Keratinocyte (primary cell): Measurements from ENCODE around the gene CYP2S1. TPM values are rescaled to one million over a fixed set of nuclear protein-coding genes. Genes with fewer than 3 reads are reported as not detected.
"Not testable (repeated sequence)": the region's sequence is repeated elsewhere in the genome, so short reads cannot be mapped to it uniquely, and the experiment has no call there.

Experiments used
- DNase-seq: peaks from one replicate; pipeline ENCODE4 v3.0.0-alpha.2; 2011; ENCODE audit warnings: low read depth, missing footprints, low spot score
- FAIRE-seq: peaks from 2 replicates; lab custom pipeline; 2011; peaks lifted over from hg19 to GRCh38; lab: Jason Lieb, UNC
- H2AFZ ChIP-seq: 2 replicates; pipeline ENCODE4 v1.6.0; 2012; ENCODE audit warnings: low read length, control low read depth, inconsistent platforms; ENCODE audit not compliant: control insufficient read depth
- H3K27ac ChIP-seq: 2 replicates; pipeline ENCODE4 v1.5.1; 2011; ENCODE audit warnings: low read length; ENCODE audit not compliant: control insufficient read depth, insufficient read depth
- H3K27me3 ChIP-seq: 3 replicates; pipeline ENCODE4 v1.6.0; 2011; ENCODE audit warnings: low read length; ENCODE audit not compliant: control insufficient read depth, insufficient read depth; ENCODE audit errors: extremely low read depth
- H3K36me3 ChIP-seq, 2 experiments: 2 replicates in 1 of 2; 3 replicates in 1 of 2; pipeline ENCODE4 v1.5.1; 2011; ENCODE audit warnings: low read length in 2 of 2, mild to moderate bottlenecking in 1 of 2; ENCODE audit not compliant: control insufficient read depth in 2 of 2, insufficient read depth in 2 of 2; ENCODE audit errors: extremely low read depth in 1 of 2
- H3K4me1 ChIP-seq: 3 replicates; pipeline ENCODE4 v1.5.1; 2011; ENCODE audit warnings: low read length; ENCODE audit not compliant: control insufficient read depth, insufficient read depth; ENCODE audit errors: extremely low read depth
- H3K4me2 ChIP-seq: 3 replicates; pipeline ENCODE4 v1.6.0; 2011; ENCODE audit warnings: low read depth, low read length; ENCODE audit not compliant: control insufficient read depth, insufficient read depth; ENCODE audit errors: extremely low read depth
- H3K4me3 ChIP-seq, 3 experiments: fragments of 200-600 bp in 1 of 3; sonication (generic) in 1 of 3; 2 replicates in 2 of 3; 3 replicates in 1 of 3; pipeline ENCODE4 v1.5.1; 2011 to 2016; ENCODE audit warnings: low read length in 3 of 3, mild to moderate bottlenecking in 3 of 3, control low read depth in 2 of 3, inconsistent platforms in 1 of 3, low read depth in 1 of 3, mixed read lengths in 1 of 3, mixed run types in 1 of 3, moderate library complexity in 1 of 3; ENCODE audit not compliant: control insufficient read depth in 2 of 3, insufficient read depth in 2 of 3; ENCODE audit errors: extremely low read depth in 1 of 3
- H3K79me2 ChIP-seq: 2 replicates; pipeline ENCODE4 v1.6.0; 2012; ENCODE audit warnings: low read length; ENCODE audit not compliant: control insufficient read depth, insufficient read depth
- H3K9ac ChIP-seq: 3 replicates; pipeline ENCODE4 v1.6.0; 2011; ENCODE audit warnings: low read length; ENCODE audit not compliant: control insufficient read depth, insufficient read depth; ENCODE audit errors: extremely low read depth
- H3K9me1 ChIP-seq: 3 replicates; pipeline ENCODE4 v1.6.0; 2011; ENCODE audit warnings: low read length; ENCODE audit not compliant: control insufficient read depth, insufficient read depth; ENCODE audit errors: extremely low read depth
- H3K9me3 ChIP-seq: 2 replicates; pipeline ENCODE4 v1.5.1; 2012; ENCODE audit warnings: low read depth, low read length; ENCODE audit not compliant: control insufficient read depth
- H4K20me1 ChIP-seq: 3 replicates; pipeline ENCODE4 v1.6.0; 2011; ENCODE audit warnings: low read length; ENCODE audit not compliant: control insufficient read depth, insufficient read depth; ENCODE audit errors: extremely low read depth
- CTCF ChIP-seq, 3 experiments: IDR thresholded peaks in 1 of 3; conservative IDR thresholded peaks in 1 of 3; optimal IDR thresholded peaks in 1 of 3; 2 replicates in 2 of 3; 3 replicates in 1 of 3; pipeline versions ENCODE3 to v1.5.1; 2011; ENCODE audit warnings: low read length in 3 of 3, mild to moderate bottlenecking in 3 of 3, moderate library complexity in 2 of 3, control low read depth in 1 of 3, inconsistent platforms in 1 of 3; ENCODE audit not compliant: insufficient read depth in 2 of 3; ENCODE audit errors: extremely low read depth in 1 of 3
- EZH2 ChIP-seq: IDR thresholded peaks from one replicate; pipeline ENCODE4 v1.6.1; 2012; ENCODE audit warnings: inconsistent platforms, mild to moderate bottlenecking, low read length, moderate library complexity
- dilution Hi-C: fragments of 300-500 bp; cut with MboI; formaldehyde crosslinking; loops from one replicate; pipeline ENCODE4 v1.7.0; 2020; ENCODE audit warnings: low sequenced_read_pairs; ENCODE audit not compliant: extremely low pct_ligation_motif_present
- polyA plus RNA-seq, 5 experiments: library from polyadenylated mRNA; depleted of rRNA in 3 of 5; stranded (reverse) in 3 of 5; stranded (forward) in 1 of 5; unstranded in 1 of 5; fragments of >200 nt; gene quantifications; 1 replicate in 1 of 5; 2 replicates in 3 of 5; 3 replicates in 1 of 5; pipeline versions ENCODE4 v1.2.1 to v1.2.3, GENCODE V29; 2011 to 2012; ENCODE audit warnings: missing spikeins in 2 of 5, low read depth in 1 of 5, low replicate concordance in 1 of 5

The CYP2S1 gene
- polyA plus RNA-seq, 1 donor (not counting 4 experiments of a cell fraction or from before 2014, with no cell fraction given), result 4.9 TPM

DNA sequence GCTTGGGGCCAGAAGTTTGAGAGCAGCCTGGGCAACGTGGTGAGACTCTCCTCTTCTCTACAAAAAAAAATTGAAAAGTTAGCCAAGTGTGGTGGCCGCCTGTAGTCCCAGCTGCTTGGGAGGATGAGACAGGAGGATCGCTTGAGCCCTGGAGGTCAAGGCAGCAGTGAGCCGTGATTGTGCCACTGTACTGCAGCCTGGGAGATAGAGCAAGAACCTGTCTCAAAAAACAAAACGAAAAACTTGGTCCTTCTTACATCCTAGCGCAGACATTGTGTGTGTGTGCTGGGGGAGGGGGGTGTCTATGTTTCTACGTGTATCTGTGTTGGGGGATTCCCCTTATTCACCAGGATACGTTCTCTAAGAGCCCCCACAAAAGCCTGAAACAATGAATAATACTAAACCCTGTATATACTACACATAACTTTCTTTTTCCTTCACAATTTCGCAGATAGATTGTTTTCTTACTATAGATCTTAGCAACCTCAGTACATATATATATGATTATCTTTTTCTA is 33.9 kb downstream of the CYP2S1 start:
- peak overlapping the region; percentile 96 for H3K27ac ChIP-seq
- H4K20me1 ChIP-seq, result no peaks in the 10 kb centered on the region
- peaks cover 42% of the 10 kb centered on the region for H3K4me1 ChIP-seq
- no peak overlapping the region for H3K4me3 ChIP-seq
- peaks cover 7% of the 10 kb centered on the region for H3K79me2 ChIP-seq
- H3K4me2 ChIP-seq, result peak overlapping the region; percentile 82
- TF ChIP-seq EZH2 (no peak), CTCF (optimal IDR thresholded peaks at IDR 0.05 in 1 of 3, IDR thresholded peaks at IDR 0.05 in 1 of 3, conservative IDR thresholded peaks at IDR 0.05 in 1 of 3; ENCODE audit: extremely low read depth in 1 of 3, insufficient read depth in 2 of 3, low read length in 3 of 3) (no peak)
- dilution Hi-C loops, result no loop called here
- no peaks in the 10 kb centered on the region for H3K9me3 ChIP-seq
- H3K27me3 ChIP-seq, result no peaks in the 10 kb centered on the region
- no peak overlapping the region for H2AFZ ChIP-seq
- peaks cover 1 to 40% of the 10 kb centered on the region in 2 experiments for H3K36me3 ChIP-seq
- H3K9me1 ChIP-seq, result peaks cover 6% of the 10 kb centered on the region
- H3K9ac ChIP-seq, result peak overlapping the region; percentile 83
- DNase-seq (no peak), FAIRE-seq (no peak)

DNA sequence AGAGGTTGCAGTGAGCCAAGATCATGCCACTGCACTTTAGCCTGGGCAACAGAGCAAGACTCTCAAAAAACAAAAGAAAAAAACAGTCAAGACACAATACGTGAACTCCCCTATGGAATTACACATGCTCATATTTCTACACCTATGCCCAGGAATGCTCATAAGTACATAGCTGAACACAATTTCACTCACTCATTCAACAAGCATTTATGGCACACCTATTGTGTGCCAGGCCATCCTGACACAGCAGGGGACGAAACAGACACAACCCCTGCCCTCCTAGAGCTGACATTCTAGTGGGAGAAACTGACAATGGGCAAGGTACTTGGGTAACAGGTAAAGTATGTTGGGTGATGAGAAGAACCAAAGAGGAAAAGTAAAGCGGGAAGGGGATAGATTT is 35.5 kb downstream of the CYP2S1 start:
- Histone ChIP-seq H3K9me3 (no peaks in the 10 kb centered on the region), H3K4me3 (no peak overlapping the region), H3K9ac (no peak overlapping the region), H3K79me2 (peaks cover 7% of the 10 kb centered on the region), H4K20me1 (no peaks in the 10 kb centered on the region), H3K36me3 (peaks cover 3 to 36% of the 10 kb centered on the region in 2 experiments), H3K27ac (no peak overlapping the region), H3K9me1 (peaks cover 6% of the 10 kb centered on the region), H3K4me2 (no peak overlapping the region), H3K4me1 (peaks cover 31% of the 10 kb centered on the region), H3K27me3 (no peaks in the 10 kb centered on the region), H2AFZ (no peak overlapping the region)
- no peak for DNase-seq
- TF ChIP-seq CTCF (optimal IDR thresholded peaks at IDR 0.05 in 1 of 3, IDR thresholded peaks at IDR 0.05 in 1 of 3, conservative IDR thresholded peaks at IDR 0.05 in 1 of 3; ENCODE audit: extremely low read depth in 1 of 3, insufficient read depth in 2 of 3, low read length in 3 of 3) (no peak), EZH2 (no peak)
- no peak for FAIRE-seq
- dilution Hi-C loops, result no loop called here

- H3K9me3 ChIP-seq, H3K79me2 ChIP-seq, H3K9me1 ChIP-seq, H3K27ac ChIP-seq, FAIRE-seq, H3K9ac ChIP-seq, H3K4me2 ChIP-seq, H3K4me3 ChIP-seq, H4K20me1 ChIP-seq, H2AFZ ChIP-seq, dilution Hi-C loops, DNase-seq, H3K27me3 ChIP-seq: not testable (repeated sequence)
- peaks cover 23% of the 10 kb centered on the region for H3K4me1 ChIP-seq
- peaks cover 3 to 38% of the 10 kb centered on the region in 2 experiments for H3K36me3 ChIP-seq
Measured at GRCh38 chr19:41229338-41229737, 36.3 kb downstream of the CYP2S1 start.
